Stomach (tissue), 9 donors: ENCODE results near the gene PLXDC1. TPM values are rescaled to one million over a fixed set of nuclear protein-coding genes. Genes with fewer than 3 reads are reported as not detected.

Source experiments
- DNase-seq, 2 donors: peaks; one replicate each; pipeline versions ENCODE4 v3.0.0 to v3.0.0-alpha.2; 2013 to 2019
- H3K27ac ChIP-seq, 5 donors: fragments of 200-600 bp in 4 of 5; sonication (generic) in 4 of 5; one replicate each; pipeline ENCODE4 v1.5.1; 2013 to 2019; ENCODE audit warnings: mild to moderate bottlenecking in 1 of 5, moderate library complexity in 1 of 5
- H3K27me3 ChIP-seq, 3 donors: fragments of 200-600 bp; sonication (generic); one replicate each; pipeline ENCODE4 v1.5.1; 2017 to 2019; ENCODE audit warnings: mixed run types in 1 of 3
- H3K36me3 ChIP-seq, 4 donors: fragments of 200-600 bp; sonication (generic); 1 replicate in 3 of 4; 2 replicates in 1 of 4; pipeline ENCODE4 v1.5.1; 2016 to 2019
- H3K4me1 ChIP-seq, 4 donors: fragments of 200-600 bp; sonication (generic); one replicate each; pipeline ENCODE4 v1.5.1; 2016 to 2019
- H3K4me3 ChIP-seq, 4 donors: fragments of 200-600 bp; sonication (generic) in 3 of 4; one replicate each; pipeline ENCODE4 v1.5.1; 2016 to 2019; ENCODE audit warnings: mild to moderate bottlenecking in 1 of 4
- H3K9me3 ChIP-seq, 4 donors: fragments of 200-600 bp; sonication (generic); one replicate each; pipeline ENCODE4 v1.5.1; 2016 to 2019
- EP300 ChIP-seq: sonication (generic); formaldehyde crosslinking; IDR thresholded peaks from one replicate; pipeline ENCODE4 v1.6.1; 2017; ENCODE audit warnings: antibody characterized with exemption
- POLR2A ChIP-seq, 4 donors: fragments of 450-650 bp; IDR thresholded peaks; one replicate each; pipeline ENCODE4 v1.6.1; 2016; ENCODE audit warnings: antibody characterized with exemption in 4 of 4, control low read depth in 2 of 4, mild to moderate bottlenecking in 1 of 4, moderate library complexity in 1 of 4
- POLR2AphosphoS5 ChIP-seq, 3 donors: sonication (generic); formaldehyde crosslinking; IDR thresholded peaks; one replicate each; pipeline ENCODE4 v1.6.1; 2016; ENCODE audit warnings: antibody characterized with exemption in 3 of 3
- WGBS, 5 donors: extraction: QIAGEN DNeasy Blood & Tissue Kit in 3 of 5; methylation state at CpG; one replicate each; pipeline versions ENCODE4 v1.1.5 to v1.1.7; 2013 to 2018; 5-methylcytosine and 5-hydroxymethylcytosine counted together
- intact Hi-C: fragments of 100-400 bp; cut with DNase I; formaldehyde crosslinking; loops from one replicate; pipeline ENCODE4 v1.15.1; 2023; ENCODE audit warnings: low total_unique reads
- polyA plus RNA-seq, 3 donors: library from polyadenylated mRNA; stranded (reverse); fragments of 200-250 nt; gene quantifications; one replicate each; pipeline ENCODE4 v1.2.3, GENCODE V29; 2013
- total RNA-seq, 5 donors: library from RNA; depleted of rRNA; stranded (reverse); fragments of >200 nt; gene quantifications; one replicate each; pipeline versions ENCODE4 v1.1.0 to v1.2.3, GENCODE V29; 2014 to 2016
- TF ChIP-seq, protein P1 (sequence below), 7 experiments: fragments of 450-650 bp in 4 of 7; fragments of 200-600 bp in 3 of 7; sonication (generic) in 3 of 7; IDR thresholded peaks; one replicate each; pipeline ENCODE4 v1.5.1; 2016 to 2019; ENCODE audit warnings: antibody characterized with exemption in 7 of 7, control low read depth in 2 of 7, mild to moderate bottlenecking in 1 of 7
- donor health status: healthy with polysubstance abuse.
- donor health status: Bipolar disorder and iron deficiency.
- donor health status: healthy.

The PLXDC1 gene
- total and polyA plus RNA-seq, 8 donors, result 0.58 to 77.2 (median 4.4) TPM

DNA sequence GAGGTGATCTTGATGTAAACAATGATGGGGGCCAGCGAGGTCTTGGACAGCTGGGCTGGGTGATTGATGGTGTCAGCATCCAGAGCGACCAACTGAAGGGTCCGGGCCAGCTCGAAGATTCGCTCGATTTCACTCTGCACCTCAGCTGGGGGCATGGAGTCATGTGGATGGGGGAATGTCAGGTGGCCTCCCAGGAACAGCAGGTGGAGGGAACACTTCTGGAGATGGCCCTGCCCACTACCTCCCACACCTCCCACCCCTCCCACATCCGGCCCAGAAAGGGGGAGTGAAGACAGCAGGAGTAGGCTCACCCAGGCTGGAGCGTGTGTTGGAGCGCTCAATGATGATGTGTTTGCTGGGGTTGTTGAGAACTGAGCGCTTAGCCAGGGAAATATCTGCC is 32.3 kb upstream of the PLXDC1 start:
- Histone ChIP-seq H3K9me3 (no peaks in the 10 kb centered on the region), H3K27ac (no peak overlapping the region), H3K27me3 (no peaks in the 10 kb centered on the region), H3K4me1 (no peaks in the 10 kb centered on the region), H3K36me3 (peaks cover 0 to 97% (median 87%) of the 10 kb centered on the region in 4 donors), H3K4me3 (no peak overlapping the region)
- no peak for DNase-seq
- intact Hi-C loops, result no loop called here
- TF ChIP-seq EP300 (no peak), POLR2AphosphoS5 (IDR thresholded peaks at IDR 0.05) (no peak), POLR2A (IDR thresholded peaks at IDR 0.05) (no peak)
- TF ChIP-seq, protein P1, sequence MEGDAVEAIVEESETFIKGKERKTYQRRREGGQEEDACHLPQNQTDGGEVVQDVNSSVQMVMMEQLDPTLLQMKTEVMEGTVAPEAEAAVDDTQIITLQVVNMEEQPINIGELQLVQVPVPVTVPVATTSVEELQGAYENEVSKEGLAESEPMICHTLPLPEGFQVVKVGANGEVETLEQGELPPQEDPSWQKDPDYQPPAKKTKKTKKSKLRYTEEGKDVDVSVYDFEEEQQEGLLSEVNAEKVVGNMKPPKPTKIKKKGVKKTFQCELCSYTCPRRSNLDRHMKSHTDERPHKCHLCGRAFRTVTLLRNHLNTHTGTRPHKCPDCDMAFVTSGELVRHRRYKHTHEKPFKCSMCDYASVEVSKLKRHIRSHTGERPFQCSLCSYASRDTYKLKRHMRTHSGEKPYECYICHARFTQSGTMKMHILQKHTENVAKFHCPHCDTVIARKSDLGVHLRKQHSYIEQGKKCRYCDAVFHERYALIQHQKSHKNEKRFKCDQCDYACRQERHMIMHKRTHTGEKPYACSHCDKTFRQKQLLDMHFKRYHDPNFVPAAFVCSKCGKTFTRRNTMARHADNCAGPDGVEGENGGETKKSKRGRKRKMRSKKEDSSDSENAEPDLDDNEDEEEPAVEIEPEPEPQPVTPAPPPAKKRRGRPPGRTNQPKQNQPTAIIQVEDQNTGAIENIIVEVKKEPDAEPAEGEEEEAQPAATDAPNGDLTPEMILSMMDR (IDR thresholded peaks at IDR 0.05), result no peak
- WGBS, 5 donors, result 81 to 90% (median 85%) methylated on average over 7 to 10 of the region's 10 CpGs

DNA sequence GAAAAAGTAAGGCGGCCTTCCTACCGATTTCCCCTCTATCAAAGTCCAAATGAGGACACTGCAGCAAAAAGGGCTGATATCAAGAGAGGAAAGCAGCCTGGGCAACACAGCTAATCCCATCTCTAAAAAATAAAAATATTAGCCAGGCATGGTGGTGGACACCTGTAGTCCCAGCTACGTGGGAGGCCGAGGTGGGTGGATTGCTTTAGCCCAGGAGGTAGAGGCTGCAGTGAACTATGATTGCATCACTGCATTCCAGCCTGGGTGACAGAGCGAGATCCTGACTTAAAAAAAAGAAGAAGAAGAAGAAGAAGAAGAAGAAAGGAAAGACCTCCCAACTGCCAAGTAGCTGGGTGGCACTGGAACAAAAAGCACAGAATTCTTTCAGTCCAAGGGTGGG is 31.6 kb upstream of the PLXDC1 start:
- Histone ChIP-seq H3K4me1 (no peaks in the 10 kb centered on the region), H3K27me3 (no peaks in the 10 kb centered on the region), H3K36me3 (peaks cover 0 to 95% (median 80%) of the 10 kb centered on the region in 4 donors), H3K27ac (no peak overlapping the region), H3K4me3 (no peak overlapping the region), H3K9me3 (no peaks in the 10 kb centered on the region)
- intact Hi-C loops, result no loop called here
- WGBS, 5 donors, result 87 to 97% (median 94%) methylated on average over 5 of the region's 5 CpGs
- TF ChIP-seq EP300 (no peak), POLR2AphosphoS5 (IDR thresholded peaks at IDR 0.05) (no peak), POLR2A (IDR thresholded peaks at IDR 0.05) (no peak)
- TF ChIP-seq, protein P1 (IDR thresholded peaks at IDR 0.05), result no peak
- no peak for DNase-seq

DNA sequence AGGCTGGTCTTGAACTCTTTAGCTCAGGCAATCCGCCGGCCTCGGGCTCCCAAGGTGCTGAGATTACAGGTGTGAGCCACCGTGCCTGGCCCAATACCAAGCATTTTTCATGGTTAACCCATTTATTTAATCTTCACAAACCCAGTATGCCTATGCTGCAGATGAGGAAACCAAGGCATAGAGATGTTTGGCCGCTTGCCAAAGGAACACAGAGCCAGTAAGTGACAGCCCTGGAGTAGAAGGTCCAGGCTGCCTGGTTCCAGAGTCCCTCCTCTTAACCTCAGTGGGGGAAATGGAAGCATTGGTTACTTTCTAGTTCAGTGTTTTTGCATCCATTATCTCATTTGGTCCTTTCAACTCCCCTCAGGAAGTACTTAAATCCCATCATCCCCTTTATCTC is 29.9 kb upstream of the PLXDC1 start:
- DNase-seq, result no peak
- H3K27me3 ChIP-seq, result no peaks in the 10 kb centered on the region
- H3K27ac ChIP-seq, result no peak overlapping the region
- H3K4me3 ChIP-seq, result no peak overlapping the region
- H3K9me3 ChIP-seq, result no peaks in the 10 kb centered on the region
- TF ChIP-seq POLR2AphosphoS5 (IDR thresholded peaks at IDR 0.05) (no peak), POLR2A (IDR thresholded peaks at IDR 0.05) (no peak), EP300 (no peak)
- TF ChIP-seq, protein P1 (IDR thresholded peaks at IDR 0.05), result no peak
- intact Hi-C loops, result no loop called here
- peaks cover 9 to 95% (median 80%) of the 10 kb centered on the region in 4 donors for H3K36me3 ChIP-seq
- 86 to 90% (median 88%) methylated on average over 5 of the region's 5 CpGs for WGBS, 5 donors
- H3K4me1 ChIP-seq, result no peaks in the 10 kb centered on the region

DNA sequence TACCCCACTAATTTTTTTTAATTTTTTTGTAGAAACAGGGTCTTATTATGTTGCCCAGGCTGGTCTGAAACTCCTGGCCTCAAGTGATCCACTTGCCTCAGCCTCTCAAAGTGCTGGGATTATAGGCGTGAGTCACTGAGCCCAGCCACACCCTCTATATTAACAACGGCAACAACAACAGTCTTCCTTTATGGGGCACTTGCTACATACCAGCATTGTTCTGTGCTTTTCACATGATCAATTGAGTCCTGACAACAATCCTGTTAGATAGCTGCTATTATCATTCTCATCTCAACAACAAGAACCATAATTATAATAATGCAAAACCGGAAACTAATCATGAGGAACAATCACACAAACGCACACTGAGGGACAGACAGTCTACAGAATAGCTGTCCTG is 27.1 kb upstream of the PLXDC1 start:
- H3K36me3 ChIP-seq, result peaks cover 9 to 77% (median 61%) of the 10 kb centered on the region in 4 donors
- no peak overlapping the region for H3K27ac ChIP-seq
- no peaks in the 10 kb centered on the region for H3K27me3 ChIP-seq
- DNase-seq, result peak in 1 of 2 donors; percentile 65
- H3K4me3 ChIP-seq, result no peak overlapping the region
- no peak for TF ChIP-seq POLR2A (IDR thresholded peaks at IDR 0.05)
- no peak for TF ChIP-seq POLR2AphosphoS5 (IDR thresholded peaks at IDR 0.05)
- no peak for TF ChIP-seq EP300
- intact Hi-C loops, result no loop called here
- no peaks in the 10 kb centered on the region for H3K9me3 ChIP-seq
- 46 to 64% (median 58%) methylated on average over 4 of the region's 4 CpGs for WGBS, 5 donors
- peaks cover 0 to 11% (median 3%) of the 10 kb centered on the region in 4 donors for H3K4me1 ChIP-seq

DNA sequence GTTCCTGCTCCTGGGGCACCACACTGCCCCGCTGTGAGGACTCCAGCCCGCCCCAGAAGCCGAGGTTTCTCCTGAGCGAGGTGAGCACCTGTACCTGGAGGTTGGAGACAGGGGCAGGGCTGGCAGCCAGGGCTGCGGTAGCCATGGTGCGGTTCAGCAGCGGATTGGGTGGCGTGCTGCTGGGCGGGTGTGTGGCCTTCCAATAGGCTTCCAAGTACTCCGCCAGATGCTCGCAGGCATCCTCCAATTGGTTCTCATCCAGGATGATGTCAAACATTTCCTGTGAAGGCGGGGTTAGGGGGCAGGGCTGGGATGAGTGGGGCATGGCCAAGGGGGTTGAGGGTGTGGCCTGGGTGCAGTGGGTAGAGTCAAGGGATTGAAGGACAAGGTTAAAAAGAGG is 25.8 kb upstream of the PLXDC1 start:
- no peak overlapping the region for H3K4me3 ChIP-seq
- WGBS, 5 donors, result 87 to 93% (median 92%) methylated on average over 8 to 12 of the region's 12 CpGs
- H3K4me1 ChIP-seq, result peaks cover 0 to 11% (median 3%) of the 10 kb centered on the region in 4 donors
- H3K9me3 ChIP-seq, result no peaks in the 10 kb centered on the region
- H3K27me3 ChIP-seq, result no peaks in the 10 kb centered on the region
- H3K27ac ChIP-seq, result no peak overlapping the region
- TF ChIP-seq EP300, result no peak
- TF ChIP-seq POLR2AphosphoS5 (IDR thresholded peaks at IDR 0.05), result no peak
- TF ChIP-seq POLR2A (IDR thresholded peaks at IDR 0.05), result no peak
- TF ChIP-seq, protein P1 (IDR thresholded peaks at IDR 0.05), result no peak
- intact Hi-C loops, result no loop called here
- peak in 1 of 2 donors; percentile 28 for DNase-seq
- peaks cover 9 to 64% (median 48%) of the 10 kb centered on the region in 4 donors for H3K36me3 ChIP-seq
